Smooth muscle cell (in vitro differentiated cells): ENCODE results near the gene ANO8. TPM values are rescaled to one million over a fixed set of nuclear protein-coding genes. Genes with fewer than 3 reads are reported as not detected.

Experiments used
- DNase-seq: peaks from one replicate; lab custom pipeline; 2025; ENCODE audit not compliant: unreplicated experiment; lab: John Stamatoyannopoulos, UW
- H2AFZ ChIP-seq: fragments of 200-600 bp; sonication (generic); 2 replicates; pipeline ENCODE4 v1.6.0; 2016; ENCODE audit warnings: antibody characterized with exemption, low read depth, mild to moderate bottlenecking
- H3F3A ChIP-seq: fragments of 200-600 bp; sonication (generic); 2 replicates; pipeline ENCODE4 v1.6.0; 2017; ENCODE audit warnings: antibody characterized with exemption, low read depth
- H3K27ac ChIP-seq: fragments of 200-600 bp; sonication (generic); 2 replicates; pipeline ENCODE4 v1.5.1; 2016; ENCODE audit warnings: low read depth, mild to moderate bottlenecking
- H3K27me3 ChIP-seq: fragments of 200-600 bp; sonication (generic); 2 replicates; pipeline ENCODE4 v1.6.1; 2016; ENCODE audit warnings: low read depth, mild to moderate bottlenecking
- H3K36me3 ChIP-seq: fragments of 200-600 bp; sonication (generic); 2 replicates; pipeline ENCODE4 v1.5.1; 2016; ENCODE audit warnings: low read depth
- H3K4me1 ChIP-seq: fragments of 200-600 bp; sonication (generic); 2 replicates; pipeline ENCODE4 v1.5.1; 2016; ENCODE audit warnings: low read depth
- H3K4me2 ChIP-seq: fragments of 200-600 bp; sonication (generic); 2 replicates; pipeline ENCODE4 v1.6.0; 2016; ENCODE audit warnings: mild to moderate bottlenecking
- H3K4me3 ChIP-seq: fragments of 200-600 bp; sonication (generic); 2 replicates; pipeline ENCODE4 v1.5.1; 2016; ENCODE audit warnings: mild to moderate bottlenecking
- H3K79me2 ChIP-seq: fragments of 200-600 bp; sonication (generic); 2 replicates; pipeline ENCODE4 v1.6.0; 2016; ENCODE audit warnings: low read depth, mild to moderate bottlenecking
- H3K9ac ChIP-seq: fragments of 200-600 bp; sonication (generic); 2 replicates; pipeline ENCODE4 v1.6.0; 2016; ENCODE audit warnings: low read depth
- H3K9me3 ChIP-seq: fragments of 200-600 bp; sonication (generic); replicated peaks from 2 replicates; pipeline ENCODE4 v1.5.1; 2016; ENCODE audit warnings: low read depth
- H4K20me1 ChIP-seq: fragments of 200-600 bp; sonication (generic); 2 replicates; pipeline ENCODE4 v1.6.0; 2016; ENCODE audit warnings: low read depth
- CTCF ChIP-seq: fragments of 200-600 bp; sonication (generic); IDR thresholded peaks from 2 replicates; pipeline ENCODE4 v1.5.1; 2017; ENCODE audit warnings: borderline replicate concordance, mild to moderate bottlenecking, antibody characterized with exemption; ENCODE audit not compliant: insufficient read depth, poor library complexity, severe bottlenecking
- WGBS: methylation state at CpG from one replicate; pipeline ENCODE4 v1.1.7; 2016; ENCODE audit warnings: low lambda C conversion rate; 5-methylcytosine and 5-hydroxymethylcytosine counted together
- polyA plus RNA-seq: library from polyadenylated mRNA; unstranded; fragments of >200 nt; fragmentation: Nextera tagmentation; extraction: Ambion mirVana; gene quantifications from 2 replicates; pipeline ENCODE4 v1.2.1, GENCODE V29; 2016
- total RNA-seq: library from RNA; depleted of rRNA; stranded (reverse); fragments of >200 nt; gene quantifications from 2 replicates; pipeline ENCODE4 v1.2.3, GENCODE V29; 2014

The ANO8 gene
- total and polyA plus RNA-seq, 2 experiments from 2014 or later: 1.3 to 8.0 TPM

GRCh38 chr19:17326595-17326966 lies 8.1 kb downstream of the ANO8 start:
- Histone ChIP-seq H3K79me2 (no peaks in the 10 kb centered on the region), H3K27ac (no peak overlapping the region), H3K27me3 (peaks cover 24% of the 10 kb centered on the region), H3K4me3 (no peak overlapping the region), H2AFZ (no peak overlapping the region), H3K9ac (no peak overlapping the region), H3F3A (peaks cover 5% of the 10 kb centered on the region), H4K20me1 (peaks cover 23% of the 10 kb centered on the region), H3K36me3 (no peaks in the 10 kb centered on the region), H3K9me3 (no peaks in the 10 kb centered on the region), H3K4me2 (no peak overlapping the region), H3K4me1 (peaks cover 20% of the 10 kb centered on the region)
- DNase-seq: no peak
- WGBS: 73% methylated on average over 11 of the region's 11 CpGs
- TF ChIP-seq CTCF: no peak

- no peaks in the 10 kb centered on the region for H3K36me3 ChIP-seq
- H3K4me3 ChIP-seq: no peak overlapping the region
- WGBS: 92% methylated on average over 17 of the region's 17 CpGs
- H4K20me1 ChIP-seq: peaks cover 23% of the 10 kb centered on the region
- H3K27me3 ChIP-seq: peaks cover 24% of the 10 kb centered on the region
- peaks cover 5% of the 10 kb centered on the region for H3F3A ChIP-seq
- H3K4me2 ChIP-seq: no peak overlapping the region
- no peak for TF ChIP-seq CTCF
- no peak for DNase-seq
- H3K9ac ChIP-seq: no peak overlapping the region
- H3K79me2 ChIP-seq: no peaks in the 10 kb centered on the region
- no peak overlapping the region for H2AFZ ChIP-seq
- H3K4me1 ChIP-seq: peaks cover 20% of the 10 kb centered on the region
- H3K27ac ChIP-seq: no peak overlapping the region
- no peaks in the 10 kb centered on the region for H3K9me3 ChIP-seq
Observed at GRCh38 chr19:17325881-17326594, 8.6 kb downstream of the ANO8 start.

- no peaks in the 10 kb centered on the region for H3K9me3 ChIP-seq
- 99% methylated on average over 20 of the region's 20 CpGs for WGBS
- no peak for TF ChIP-seq CTCF
- H3K4me2 ChIP-seq: no peak overlapping the region
- no peak overlapping the region for H3K4me3 ChIP-seq
- H3K4me1 ChIP-seq: peaks cover 20% of the 10 kb centered on the region
- H3F3A ChIP-seq: peaks cover 5% of the 10 kb centered on the region
- no peak overlapping the region for H3K27ac ChIP-seq
- H3K36me3 ChIP-seq: no peaks in the 10 kb centered on the region
- no peak overlapping the region for H2AFZ ChIP-seq
- no peaks in the 10 kb centered on the region for H3K79me2 ChIP-seq
- H3K27me3 ChIP-seq: peaks cover 17% of the 10 kb centered on the region
- no peak for DNase-seq
- peaks cover 21% of the 10 kb centered on the region for H4K20me1 ChIP-seq
- no peak overlapping the region for H3K9ac ChIP-seq
Observed at GRCh38 chr19:17325133-17325532, 9.5 kb downstream of the ANO8 start.
